Nephron progenitor cell (in vitro differentiated cells): ENCODE data around the gene KLHL29.

ENCODE experiments used
- DNase-seq: peaks from one replicate; pipeline ENCODE4 v3.0.0; 2021
- H3K27ac Mint-ChIP-seq: 2 replicates; pipeline ENCODE4 v1.8.0; 2021; ENCODE audit warnings: mild to moderate bottlenecking, moderate library complexity, mixed read lengths
- H3K27me3 Mint-ChIP-seq: 2 replicates; pipeline ENCODE4 v1.8.0; 2021; ENCODE audit warnings: mild to moderate bottlenecking, low read depth, mixed read lengths; ENCODE audit not compliant: poor library complexity
- H3K36me3 Mint-ChIP-seq: 2 replicates; pipeline ENCODE4 v1.8.0; 2021; ENCODE audit warnings: low read depth, mixed read lengths
- H3K4me1 Mint-ChIP-seq: 2 replicates; pipeline ENCODE4 v1.8.0; 2021; ENCODE audit warnings: mixed read lengths
- H3K4me3 Mint-ChIP-seq: 2 replicates; pipeline ENCODE4 v1.8.0; 2021; ENCODE audit warnings: mild to moderate bottlenecking, moderate library complexity, mixed read lengths
- H3K9me3 Mint-ChIP-seq: 2 replicates; pipeline ENCODE4 v1.8.0; 2021; ENCODE audit warnings: mild to moderate bottlenecking, moderate library complexity, mixed read lengths
- CTCF ChIP-seq: fragments of 200-600 bp; sonication (generic); IDR thresholded peaks from 2 replicates; pipeline ENCODE4 v1.5.0; 2021; ENCODE audit warnings: antibody characterized with exemption

Gene KLHL29

GRCh38 chr2:23449831-23450331 lies 64.9 kb downstream of the KLHL29 start:
- peaks cover 44% of the 10 kb centered on the region for H3K4me1 Mint-ChIP-seq
- no peak overlapping the region for H3K4me3 Mint-ChIP-seq
- peaks cover 4% of the 10 kb centered on the region for H3K27me3 Mint-ChIP-seq
- H3K27ac Mint-ChIP-seq = no peak overlapping the region
- peaks cover 4% of the 10 kb centered on the region for H3K36me3 Mint-ChIP-seq
- H3K9me3 Mint-ChIP-seq = no peaks in the 10 kb centered on the region
- no peak for TF ChIP-seq CTCF
- no peak for DNase-seq

- H3K27me3 Mint-ChIP-seq = peaks cover 2% of the 10 kb centered on the region
- peaks cover 68% of the 10 kb centered on the region for H3K4me1 Mint-ChIP-seq
- H3K4me3 Mint-ChIP-seq = no peak overlapping the region
- H3K36me3 Mint-ChIP-seq = peaks cover 4% of the 10 kb centered on the region
- no peak for DNase-seq
- TF ChIP-seq CTCF = no peak
- no peak overlapping the region for H3K27ac Mint-ChIP-seq
- no peaks in the 10 kb centered on the region for H3K9me3 Mint-ChIP-seq
Measured at GRCh38 chr2:23452372-23452771, 67.4 kb downstream of the KLHL29 start.

GRCh38 chr2:23452853-23453420 lies 68.0 kb downstream of the KLHL29 start:
- no peak for DNase-seq
- Mint-ChIP-seq H3K36me3 (peaks cover 4% of the 10 kb centered on the region), H3K27ac (peak overlapping the region; percentile 90), H3K9me3 (no peaks in the 10 kb centered on the region), H3K27me3 (no peaks in the 10 kb centered on the region), H3K4me3 (peak overlapping the region; percentile 52), H3K4me1 (peaks cover 69% of the 10 kb centered on the region)
- TF ChIP-seq CTCF = no peak

- TF ChIP-seq CTCF = no peak
- Mint-ChIP-seq H3K27me3 (no peaks in the 10 kb centered on the region), H3K36me3 (peaks cover 4% of the 10 kb centered on the region), H3K27ac (peak overlapping the region; percentile 90), H3K9me3 (no peaks in the 10 kb centered on the region), H3K4me3 (peak overlapping the region; percentile 52), H3K4me1 (peaks cover 69% of the 10 kb centered on the region)
- DNase-seq = no peak
Measured at GRCh38 chr2:23453432-23453831, 68.5 kb downstream of the KLHL29 start.

GRCh38 chr2:23453836-23454460 lies 69.0 kb downstream of the KLHL29 start:
- peak; percentile 33 for DNase-seq
- Mint-ChIP-seq H3K4me1 (peaks cover 69% of the 10 kb centered on the region), H3K9me3 (no peaks in the 10 kb centered on the region), H3K36me3 (peaks cover 4% of the 10 kb centered on the region), H3K4me3 (no peak overlapping the region), H3K27ac (peak overlapping the region; percentile 90), H3K27me3 (no peaks in the 10 kb centered on the region)
- TF ChIP-seq CTCF = no peak
